NCI-H2107 (cell line): ENCODE data around the gene PHF2.

Experiments used
- DNase-seq: peaks from one replicate; lab custom pipeline; 2025; lab: John Stamatoyannopoulos, UW

PHF2 gene

GRCh38 chr9:93587284-93587650 lies 10.9 kb downstream of the PHF2 start:
- no peak for DNase-seq

- DNase-seq, result no peak
Measured at GRCh38 chr9:93587651-93588347, 11.4 kb downstream of the PHF2 start.

- DNase-seq, result no peak
Measured at GRCh38 chr9:93588641-93589609, 12.5 kb downstream of the PHF2 start.

- DNase-seq, result no peak
Measured at GRCh38 chr9:93589688-93590087, 13.3 kb downstream of the PHF2 start.

GRCh38 chr9:93590609-93591234 lies 14.3 kb downstream of the PHF2 start:
- no peak for DNase-seq

- DNase-seq, result no peak
Measured at GRCh38 chr9:93591301-93592007, 15.1 kb downstream of the PHF2 start.

GRCh38 chr9:93592008-93592642 lies 15.7 kb downstream of the PHF2 start:
- DNase-seq, result no peak

GRCh38 chr9:93592643-93593021 lies 16.2 kb downstream of the PHF2 start:
- no peak for DNase-seq

GRCh38 chr9:93593144-93593658 lies 16.8 kb downstream of the PHF2 start:
- no peak for DNase-seq

GRCh38 chr9:93594041-93594756 lies 17.8 kb downstream of the PHF2 start:
- DNase-seq, result no peak

- DNase-seq, result no peak
Measured at GRCh38 chr9:93595461-93595860, 19.1 kb downstream of the PHF2 start.

- no peak for DNase-seq
Measured at GRCh38 chr9:93595861-93596365, 19.5 kb downstream of the PHF2 start.

GRCh38 chr9:93596399-93596798 lies 20.0 kb downstream of the PHF2 start:
- DNase-seq, result no peak

- DNase-seq, result no peak
Measured at GRCh38 chr9:93597142-93597706, 20.8 kb downstream of the PHF2 start.

GRCh38 chr9:93597871-93598646 lies 21.7 kb downstream of the PHF2 start:
- no peak for DNase-seq

- no peak for DNase-seq
Measured at GRCh38 chr9:93598647-93599241, 22.4 kb downstream of the PHF2 start.

- DNase-seq, result no peak
Measured at GRCh38 chr9:93599571-93600403, 23.4 kb downstream of the PHF2 start.

- DNase-seq, result no peak
Measured at GRCh38 chr9:93600504-93600903, 24.1 kb downstream of the PHF2 start.
